Pulmonary artery endothelial cell (primary cell): ENCODE data around the gene RIN3. TPM values are rescaled to one million over a fixed set of nuclear protein-coding genes. Genes with fewer than 3 reads are reported as not detected.
"Not testable (repeated sequence)": the region's sequence is repeated elsewhere in the genome, so short reads cannot be mapped to it uniquely, and the experiment has no call there.

Source experiments
- DNase-seq: peaks from one replicate; pipeline ENCODE4 v3.0.0-alpha.2; 2011; ENCODE audit warnings: low read depth, low spot score
- total RNA-seq: library from RNA; depleted of rRNA; stranded (reverse); fragments of >200 nt; gene quantifications from 2 replicates; pipeline ENCODE4 v1.2.3, GENCODE V29; 2014

The RIN3 gene
- total RNA-seq, 1 donor from 2014 or later: 2.7 TPM

DNA sequence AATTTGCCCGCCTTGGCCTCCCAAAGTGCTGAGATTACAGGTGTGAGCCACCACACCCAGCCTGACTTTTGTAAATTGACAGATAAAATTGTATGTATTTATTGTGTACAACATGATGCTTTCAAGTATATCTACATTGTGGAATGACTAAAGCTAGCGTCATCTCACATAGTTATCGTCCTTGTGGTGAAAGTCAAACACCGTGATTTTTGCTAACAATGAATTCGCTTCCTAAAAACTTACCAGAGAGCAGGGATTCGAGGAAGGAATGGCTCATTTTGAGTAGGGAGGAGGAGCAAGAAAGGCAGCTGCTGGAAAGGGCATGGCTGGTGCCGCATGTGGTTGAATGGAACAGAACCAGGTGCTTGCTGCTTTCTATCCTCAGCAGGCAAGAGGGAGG lies 149.5 kb downstream of the RIN3 start:
- no peak for DNase-seq

DNA sequence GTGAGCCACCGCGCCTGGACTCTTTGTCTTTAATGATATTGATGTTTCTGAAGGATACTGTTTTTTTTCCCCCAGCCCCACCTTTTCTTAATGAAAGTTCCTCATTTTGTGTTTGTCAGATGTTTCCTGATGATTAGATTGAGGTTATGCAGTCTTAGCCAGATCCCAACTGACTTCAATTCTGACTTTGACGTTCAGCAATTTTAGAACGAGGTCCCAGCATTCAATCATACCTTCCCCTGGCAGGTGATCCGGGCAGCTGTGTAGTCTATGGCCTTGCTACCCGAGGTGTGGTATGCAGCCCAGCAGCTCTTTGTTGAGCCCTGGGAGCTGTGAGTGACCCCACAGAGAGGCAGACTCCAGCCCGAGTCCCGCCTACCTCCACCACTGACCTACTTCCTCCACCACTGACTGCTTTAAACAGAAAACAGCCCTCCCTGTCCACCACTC lies 152.1 kb downstream of the RIN3 start:
- DNase-seq: no peak

DNA sequence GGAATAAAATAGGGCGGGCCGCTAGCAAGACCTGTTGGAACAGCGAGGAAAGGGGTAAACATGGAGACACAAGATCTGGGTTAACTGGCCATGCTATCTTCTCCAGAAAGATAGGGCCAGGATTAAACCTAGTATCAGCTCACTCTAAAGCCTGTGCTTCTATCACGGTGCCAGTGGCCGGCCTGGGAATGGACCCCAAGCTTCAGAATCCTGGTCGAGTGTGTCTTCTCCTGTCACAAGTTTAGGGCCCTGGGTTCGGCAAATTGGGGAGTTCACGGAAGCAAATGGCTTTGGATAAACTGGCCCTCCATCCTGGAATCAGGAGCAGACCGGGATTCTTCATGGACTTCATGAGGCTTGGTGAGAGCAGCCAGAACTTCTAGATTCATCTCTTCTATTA lies 152.7 kb downstream of the RIN3 start:
- DNase-seq: no peak

DNA sequence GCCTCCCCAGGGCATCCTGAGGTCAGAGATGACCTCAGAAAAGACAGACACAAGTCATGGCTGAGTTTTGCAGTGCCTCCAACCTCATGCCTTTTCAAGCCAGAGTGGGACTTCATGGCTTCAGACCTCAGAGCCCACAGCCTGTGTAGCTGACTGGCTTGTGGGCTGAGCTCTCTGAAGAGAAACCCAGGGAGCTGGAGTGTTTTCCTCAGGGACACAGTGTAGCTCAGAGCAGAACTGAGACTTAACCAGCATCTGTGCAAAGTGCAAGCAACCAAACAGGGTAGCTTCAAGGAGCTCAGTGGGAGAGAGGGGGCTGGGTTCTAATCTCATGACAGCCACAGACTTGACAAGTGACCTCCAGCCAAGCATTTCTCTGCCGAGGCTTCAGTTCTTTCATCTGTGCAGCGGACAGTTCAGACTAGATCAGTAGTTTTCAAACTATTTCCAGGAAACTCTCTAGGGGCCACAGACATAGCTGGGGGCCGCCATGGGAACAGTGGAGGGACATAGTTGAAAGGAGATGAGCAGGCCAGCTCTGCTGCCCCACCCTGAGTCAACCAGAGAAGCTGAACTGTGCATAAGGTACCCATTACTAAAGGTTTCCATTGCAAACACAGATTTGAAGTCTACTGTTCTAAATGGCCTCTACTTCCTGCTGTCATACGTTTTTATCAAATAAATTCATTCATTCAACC lies 154.8 kb downstream of the RIN3 start:
- no peak for DNase-seq

DNA sequence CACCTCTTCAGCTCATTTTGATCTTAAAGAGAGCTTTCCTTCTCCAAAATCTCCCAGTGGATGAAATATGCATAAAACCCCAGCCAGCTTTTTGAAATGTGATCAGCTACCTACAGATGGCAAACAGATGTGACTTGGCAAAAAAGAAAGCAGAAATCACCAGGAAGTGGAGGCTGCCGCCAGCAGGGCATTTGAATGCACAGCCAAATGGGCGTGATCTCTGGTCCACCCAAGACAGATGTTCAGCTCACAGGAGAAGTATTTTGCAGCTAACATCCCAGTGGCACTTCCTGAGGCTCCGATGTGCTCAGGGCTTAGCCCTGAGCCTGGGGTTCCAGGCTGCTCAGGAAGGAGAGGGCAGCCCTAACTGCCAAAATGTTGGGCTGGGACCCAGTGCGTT lies 156.6 kb downstream of the RIN3 start:
- DNase-seq: no peak

DNA sequence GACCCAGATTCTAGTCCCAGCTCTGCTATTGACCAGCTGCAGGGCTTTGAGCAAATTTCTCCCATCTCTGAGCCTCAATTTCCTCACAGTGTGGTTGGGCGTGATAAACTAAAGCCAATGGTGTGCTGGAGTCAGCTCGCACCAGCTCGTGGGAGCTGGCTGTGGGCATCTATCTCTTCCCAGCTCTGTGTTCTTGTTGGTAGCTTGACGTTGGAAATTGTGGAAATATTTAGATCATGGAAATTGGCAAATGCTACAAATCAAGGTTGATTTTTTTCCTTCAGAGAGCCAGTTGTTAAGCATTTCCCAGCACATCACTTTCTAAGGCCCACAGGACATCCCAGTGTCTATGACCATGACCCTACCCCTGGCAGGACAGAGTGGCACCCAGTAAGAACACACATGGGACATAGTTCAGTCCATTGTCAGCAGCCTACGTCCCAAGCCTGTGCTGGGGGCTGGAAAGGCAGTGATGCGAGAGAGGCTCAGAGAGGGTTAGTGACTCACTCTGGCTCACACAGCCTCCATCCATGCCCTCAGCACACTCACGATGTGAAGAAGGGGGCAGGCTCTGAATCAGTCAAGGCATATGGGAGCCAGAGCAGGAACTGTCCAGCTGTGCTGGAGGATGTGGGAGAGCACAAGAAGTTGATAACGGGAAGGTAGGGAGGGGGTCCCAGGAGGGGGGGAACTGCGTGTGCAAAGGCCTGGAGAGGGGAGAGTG lies 157.2 kb downstream of the RIN3 start:
- no peak for DNase-seq

DNA sequence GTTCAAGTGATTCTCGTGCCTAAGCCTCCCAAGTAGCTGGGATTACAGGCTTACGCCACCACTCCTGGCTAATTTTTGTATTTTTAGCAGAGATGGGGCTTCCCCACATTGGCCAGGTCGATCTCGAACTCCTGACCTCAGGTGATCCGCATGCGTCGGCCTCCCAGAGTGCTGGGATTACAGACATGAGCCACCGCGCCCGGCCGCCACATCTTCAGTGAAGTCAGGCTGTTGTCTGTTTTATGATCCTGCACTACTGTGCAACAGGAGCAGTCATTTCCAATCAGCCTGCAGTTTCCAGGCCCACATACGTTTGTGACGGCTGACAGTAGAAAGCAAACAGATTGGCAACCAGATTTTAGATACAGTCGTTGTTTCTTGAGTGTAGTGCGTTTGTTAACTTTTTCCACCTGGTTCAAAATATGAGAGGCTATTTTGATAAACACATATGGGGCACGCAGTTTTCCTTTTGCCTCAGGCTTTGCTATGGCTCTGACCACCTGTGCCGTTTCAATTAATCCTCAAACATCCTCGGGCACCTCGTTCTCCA lies 160.1 kb downstream of the RIN3 start:
- no peak for DNase-seq

DNA sequence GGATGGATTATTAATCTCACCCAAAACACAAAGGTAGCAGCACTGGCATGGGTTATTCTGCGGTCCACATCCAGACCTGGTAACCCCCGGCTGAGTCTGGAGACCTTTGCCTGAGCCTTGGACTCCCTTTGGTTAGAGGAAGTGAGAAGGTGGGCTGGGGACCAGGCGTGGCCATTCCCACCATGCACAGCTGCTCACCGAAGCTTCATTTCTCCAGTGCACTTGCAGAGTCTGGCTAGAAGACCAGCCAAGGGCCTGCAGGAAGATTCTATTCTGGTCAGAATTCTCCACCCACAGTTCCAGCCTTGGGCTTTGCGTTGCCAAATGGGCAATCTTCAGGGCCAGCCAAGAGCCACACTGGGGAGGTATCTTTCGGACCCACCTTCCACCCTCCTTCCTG lies 161.8 kb downstream of the RIN3 start:
- no peak for DNase-seq

DNA sequence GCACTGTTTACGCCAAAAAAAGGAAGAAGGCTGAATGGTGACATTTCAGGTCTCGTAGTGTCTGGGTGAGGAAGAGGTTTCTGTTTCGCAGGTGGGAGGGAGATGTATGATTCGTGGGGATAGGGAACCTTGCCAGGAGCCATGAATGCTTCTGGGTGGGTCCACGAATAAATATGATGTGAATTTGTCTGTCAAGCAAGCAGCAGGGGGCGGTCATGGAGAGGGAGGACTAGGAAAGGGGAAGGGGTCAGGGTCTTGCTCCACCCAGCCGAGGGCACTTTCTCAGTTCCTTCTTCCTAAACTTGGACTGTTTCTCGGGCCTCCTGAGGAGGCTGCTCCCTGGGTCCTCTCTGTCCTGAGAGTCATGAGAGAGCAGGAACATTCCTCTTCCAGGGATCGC lies 162.4 kb downstream of the RIN3 start:
- no peak for DNase-seq

DNA sequence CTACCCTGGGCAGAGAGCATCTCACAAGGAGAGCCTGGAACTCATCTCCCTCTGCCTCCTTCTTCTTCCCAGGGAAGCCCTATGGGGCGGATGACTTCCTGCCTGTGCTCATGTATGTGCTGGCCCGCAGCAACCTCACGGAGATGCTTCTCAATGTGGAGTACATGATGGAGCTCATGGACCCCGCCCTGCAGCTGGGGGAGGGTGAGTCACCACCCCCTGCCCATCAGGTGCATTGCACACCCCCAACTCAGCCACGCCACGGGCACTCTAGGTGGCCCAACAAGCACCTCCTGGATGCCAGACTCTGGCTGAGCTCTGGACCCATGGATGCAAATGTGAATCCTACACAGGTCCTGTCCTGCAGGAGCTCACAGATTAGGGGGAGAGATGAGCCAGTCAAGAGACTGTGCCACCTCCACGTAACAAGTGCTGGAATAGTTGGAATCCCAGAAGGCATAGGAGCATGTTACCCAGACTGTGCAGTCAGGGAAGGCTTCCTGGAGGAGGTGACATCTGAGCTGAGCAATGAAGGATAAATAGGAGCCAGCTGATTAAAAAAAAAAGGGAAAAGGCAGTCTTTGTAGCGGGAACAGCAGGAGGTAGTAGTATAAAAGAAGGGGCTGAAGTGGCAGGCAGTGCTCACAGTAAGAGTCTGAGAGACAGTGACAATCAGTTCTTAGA lies 163.0 kb downstream of the RIN3 start:
- no peak for DNase-seq

DNA sequence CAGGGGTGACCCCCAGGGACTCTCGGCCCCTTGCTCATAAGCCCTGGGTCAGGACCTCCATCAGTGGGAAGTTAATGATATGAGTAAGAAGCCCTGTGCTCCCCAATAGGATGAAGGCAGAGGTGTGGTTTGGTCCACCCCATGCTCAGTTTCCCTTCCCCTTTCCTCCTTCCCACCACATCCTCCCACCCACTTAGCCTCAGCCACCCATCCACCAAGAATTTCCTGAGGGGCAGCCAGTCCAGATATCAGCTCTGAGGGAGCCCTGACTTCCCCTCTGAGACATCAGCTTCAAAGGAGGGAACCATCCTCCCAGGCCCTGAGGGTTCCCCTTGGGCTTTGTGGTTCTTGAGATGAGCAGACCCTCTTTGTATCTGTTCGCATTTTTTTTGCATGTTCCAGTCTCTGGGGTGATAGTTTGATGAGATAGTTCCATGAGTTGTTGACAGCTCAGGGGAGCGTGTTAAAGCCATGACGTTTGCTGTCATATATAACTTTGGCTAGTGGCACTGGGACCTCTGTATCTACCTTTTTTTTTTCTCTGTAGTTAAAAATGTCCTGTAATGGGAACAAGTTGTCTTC lies 163.6 kb downstream of the RIN3 start:
- DNase-seq: no peak

DNA sequence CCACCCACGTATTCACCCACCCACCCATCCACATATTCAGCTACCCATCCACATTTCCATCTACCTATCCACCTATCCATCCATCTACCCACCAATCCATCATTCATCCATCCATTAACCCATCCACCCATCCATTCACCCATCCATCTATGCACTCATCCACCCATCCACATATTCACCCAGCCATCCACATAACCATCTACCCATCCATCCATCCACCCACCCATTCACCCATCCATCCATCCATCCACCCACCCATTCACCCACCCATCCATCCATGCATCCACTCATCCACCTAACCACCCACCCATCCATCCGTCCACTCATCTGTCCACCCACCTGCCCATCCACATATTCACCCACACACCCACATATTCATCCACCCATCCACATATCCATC lies 164.4 kb downstream of the RIN3 start:
- no peak for DNase-seq

DNA sequence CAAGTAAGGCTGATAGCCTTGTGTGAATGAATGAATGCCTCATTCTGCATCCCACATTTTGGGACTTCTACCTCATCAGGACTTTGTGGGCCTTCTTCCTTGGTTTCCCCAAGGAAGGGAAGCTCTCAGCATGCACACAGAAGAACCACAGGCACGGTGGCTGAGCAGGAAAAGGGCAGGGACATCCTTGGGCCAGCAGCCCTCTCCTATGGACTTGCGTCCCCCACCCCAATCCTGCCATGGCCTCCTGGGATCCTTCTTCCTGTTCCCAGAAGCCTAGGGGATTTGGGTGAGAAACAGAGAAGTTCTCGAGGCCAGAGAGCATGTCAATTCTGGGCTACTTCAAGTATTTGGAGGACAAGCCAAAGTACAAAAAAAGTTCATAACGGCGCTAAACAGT lies 165.2 kb downstream of the RIN3 start:
- DNase-seq: no peak

DNA sequence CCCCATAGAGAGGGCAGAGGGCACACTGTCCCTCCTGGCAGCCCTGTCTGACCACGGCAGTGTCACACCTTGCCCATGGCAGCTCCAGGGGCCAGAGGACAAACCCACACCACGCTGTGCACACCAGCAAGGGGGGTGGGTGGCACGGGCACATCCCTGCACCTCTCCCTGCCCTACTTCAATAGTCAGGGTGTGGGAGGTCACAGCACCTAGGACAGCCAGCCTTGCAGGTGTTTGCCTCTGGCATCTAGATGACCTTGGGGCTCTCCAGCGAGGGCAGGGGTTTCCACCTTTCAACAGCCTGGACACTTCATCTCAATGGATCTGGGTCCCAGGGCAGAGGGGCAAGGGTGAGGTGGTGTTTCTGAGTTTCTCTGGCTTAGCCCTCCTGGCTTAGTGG lies 165.7 kb downstream of the RIN3 start:
- DNase-seq: no peak

DNA sequence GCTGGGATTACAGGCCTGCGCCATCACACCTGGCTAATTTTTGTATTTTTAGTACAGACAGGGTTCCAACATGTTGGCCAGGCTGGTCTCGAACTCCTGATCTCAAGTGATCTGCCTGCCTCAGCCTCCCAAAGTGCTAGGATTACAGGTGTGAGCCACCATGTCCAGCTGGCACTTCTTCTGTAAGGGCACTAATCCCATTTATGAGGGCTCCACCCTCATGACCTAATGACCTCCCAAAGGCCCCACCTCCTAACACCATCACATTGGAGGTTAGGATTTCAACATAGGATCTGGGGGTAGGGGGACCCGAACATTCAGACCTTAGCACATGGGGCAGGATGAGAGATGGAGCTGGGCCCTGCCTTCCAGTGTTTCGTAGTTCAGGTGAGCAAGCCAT lies 166.7 kb downstream of the RIN3 start:
- not testable (repeated sequence) for DNase-seq

DNA sequence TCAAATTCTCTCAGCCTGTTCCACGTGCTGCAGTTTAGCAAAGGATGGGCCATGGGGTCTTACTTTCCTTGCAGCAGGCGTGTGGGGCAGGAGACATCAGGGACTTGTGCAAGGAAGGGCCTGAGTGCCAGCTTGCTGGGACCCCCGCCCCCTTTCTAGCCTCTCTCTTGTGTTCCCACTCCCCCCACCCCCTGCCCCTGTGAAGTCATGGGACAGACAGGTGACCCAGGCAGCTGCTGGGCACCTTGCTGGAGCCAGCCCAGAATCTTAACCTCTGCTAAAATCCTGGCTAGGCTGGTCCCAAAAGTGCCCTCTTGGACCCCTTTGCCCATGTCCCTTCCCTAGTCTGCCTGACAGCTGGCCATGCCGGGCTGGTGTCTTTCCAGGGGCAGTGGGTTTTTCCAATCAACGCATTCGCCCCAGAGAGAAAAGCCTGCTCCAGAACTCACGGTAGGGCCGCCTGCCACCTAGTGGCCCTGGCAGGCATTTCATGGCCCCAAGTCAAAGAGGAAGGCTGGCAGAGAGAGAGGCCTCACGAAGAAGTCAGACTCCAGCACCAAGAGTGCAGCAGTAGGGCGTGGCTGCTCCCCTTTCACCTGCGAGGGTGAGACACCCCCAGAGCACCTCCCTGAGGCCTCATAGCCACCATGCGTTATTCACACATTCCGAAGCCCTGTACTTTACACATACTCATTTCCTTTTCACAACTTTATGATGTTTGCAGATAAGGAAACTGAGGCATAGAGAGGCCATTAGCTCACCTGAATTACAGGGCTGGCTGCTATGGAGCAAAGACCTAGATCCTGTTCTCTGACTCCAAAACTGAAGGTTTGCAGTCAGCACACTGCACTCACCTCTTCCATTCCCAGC lies 167.4 kb downstream of the RIN3 start:
- DNase-seq: peak; percentile 33

DNA sequence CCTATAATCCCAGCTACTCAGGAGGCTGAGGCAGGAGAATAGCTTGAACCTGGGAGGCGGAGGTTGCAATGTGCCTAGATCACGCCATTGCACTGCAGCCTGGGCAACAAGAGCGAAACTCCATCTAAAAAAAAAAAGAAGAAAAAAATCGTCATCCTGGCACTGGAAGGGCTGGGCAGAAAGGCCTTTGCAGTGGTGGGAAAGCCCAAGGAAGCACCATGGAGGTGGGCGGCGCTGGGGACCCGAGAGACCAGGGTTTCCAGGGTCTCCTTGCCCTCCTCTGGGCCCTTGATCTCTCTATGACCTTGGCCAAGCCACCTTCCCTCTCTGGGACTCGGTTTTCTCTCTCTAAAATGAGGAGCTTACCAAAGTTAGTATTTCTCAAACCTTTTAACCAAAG lies 169.5 kb downstream of the RIN3 start:
- no peak for DNase-seq

DNA sequence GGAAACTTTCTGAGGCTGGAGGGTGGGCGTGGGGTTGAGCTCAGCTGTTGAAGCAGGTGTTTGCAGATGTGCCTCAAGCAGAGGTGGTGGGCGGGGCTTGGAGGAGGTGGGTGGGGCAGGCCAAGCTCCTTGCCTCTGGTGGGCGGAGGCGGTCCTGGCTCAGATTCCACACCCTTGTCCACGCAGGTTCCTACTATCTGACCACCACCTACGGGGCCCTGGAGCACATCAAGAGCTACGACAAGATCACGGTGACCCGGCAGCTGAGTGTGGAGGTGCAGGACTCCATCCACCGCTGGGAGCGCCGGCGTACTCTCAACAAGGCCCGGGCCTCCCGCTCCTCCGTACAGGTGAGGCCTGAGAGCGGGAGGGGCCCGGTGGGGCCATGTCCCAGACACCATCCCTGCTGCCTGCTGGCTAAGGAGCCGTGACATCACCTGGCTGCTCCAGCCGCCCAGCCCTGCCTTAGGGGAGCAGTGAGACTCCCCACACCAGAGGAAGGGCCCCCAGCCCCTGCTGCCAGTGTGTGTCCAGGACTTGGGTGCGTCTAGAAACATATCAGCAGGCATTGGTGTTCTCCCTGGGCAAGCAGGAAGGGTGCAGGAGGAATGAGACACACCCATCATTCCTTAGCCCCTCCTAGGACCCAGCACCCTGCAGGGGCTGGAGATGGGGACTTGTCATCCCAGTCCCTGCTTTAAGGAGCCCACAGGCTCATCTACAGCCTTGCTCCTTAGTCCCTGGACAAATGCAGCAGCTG lies 171.4 kb downstream of the RIN3 start:
- no peak for DNase-seq

DNA sequence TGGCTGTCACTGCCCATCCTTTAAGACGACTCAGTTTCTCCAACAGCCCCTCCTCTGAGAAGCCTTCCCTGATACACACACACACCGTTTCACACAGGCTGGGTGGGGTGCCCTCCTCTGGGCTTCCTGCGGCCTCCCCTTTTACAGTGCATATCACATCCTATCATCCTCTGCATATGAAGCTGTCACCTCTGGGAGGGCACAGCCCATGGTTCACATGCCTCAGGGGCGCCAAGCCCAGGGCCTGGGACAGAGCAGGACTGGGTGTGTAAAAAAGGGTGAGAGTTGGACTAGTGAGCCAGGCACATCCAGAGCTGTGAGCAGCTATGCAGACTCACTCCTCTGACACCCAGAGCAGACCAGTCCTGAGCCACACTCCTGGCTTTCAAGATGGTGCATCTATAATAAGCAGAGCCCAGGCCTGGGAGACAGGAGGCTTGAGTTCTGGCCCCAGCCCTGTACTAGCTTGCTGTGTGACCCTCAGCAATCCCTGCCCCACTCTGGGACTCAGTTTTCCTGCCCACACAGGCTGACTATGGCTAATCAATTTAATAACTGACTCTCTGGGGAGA lies 172.3 kb downstream of the RIN3 start:
- DNase-seq: no peak

DNA sequence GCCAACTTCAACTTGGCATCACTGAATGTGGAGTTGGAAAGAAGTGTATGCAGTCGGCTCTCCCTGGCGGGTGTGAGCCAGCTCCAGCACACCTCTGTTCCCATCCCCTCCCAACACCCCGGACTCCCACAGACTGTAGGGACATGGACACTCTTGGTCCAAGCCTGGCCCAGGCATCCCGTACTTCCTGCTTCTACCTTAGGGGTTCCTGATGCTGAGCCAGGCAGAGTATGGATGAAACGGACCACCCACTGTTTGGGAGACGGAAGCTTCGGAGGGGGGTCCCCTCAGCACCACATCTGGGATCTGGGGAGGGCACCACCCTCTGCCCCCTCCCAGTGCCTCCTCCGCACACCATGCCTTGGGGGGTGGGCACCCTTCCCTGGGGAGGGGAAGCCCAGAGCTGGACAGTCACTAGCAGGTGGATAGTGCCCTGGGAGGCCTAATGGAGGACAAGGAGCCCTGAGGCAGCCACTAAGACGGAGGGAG lies 172.9 kb downstream of the RIN3 start:
- no peak for DNase-seq
